Gastroesophageal sphincter (tissue), 3 donors: Measurements from ENCODE around the gene GRXCR2.

Source experiments
- EP300 ChIP-seq: sonication (generic); formaldehyde crosslinking; IDR thresholded peaks from one replicate; pipeline ENCODE4 v1.6.1; 2017; ENCODE audit warnings: antibody characterized with exemption, mild to moderate bottlenecking
- POLR2A ChIP-seq, 2 donors: fragments of 450-650 bp; IDR thresholded peaks; one replicate each; pipeline ENCODE4 v1.6.1; 2017; ENCODE audit warnings: antibody characterized with exemption in 2 of 2, mild to moderate bottlenecking in 2 of 2, moderate library complexity in 1 of 2
- TF ChIP-seq, protein P1 (sequence below), 4 experiments: fragments of 200-600 bp in 2 of 4; fragments of 450-650 bp in 2 of 4; sonication (generic) in 1 of 4; IDR thresholded peaks; one replicate each; pipeline ENCODE4 v1.5.1; 2017 to 2019; ENCODE audit warnings: antibody characterized with exemption in 4 of 4, mild to moderate bottlenecking in 2 of 4, moderate library complexity in 2 of 4

DNA sequence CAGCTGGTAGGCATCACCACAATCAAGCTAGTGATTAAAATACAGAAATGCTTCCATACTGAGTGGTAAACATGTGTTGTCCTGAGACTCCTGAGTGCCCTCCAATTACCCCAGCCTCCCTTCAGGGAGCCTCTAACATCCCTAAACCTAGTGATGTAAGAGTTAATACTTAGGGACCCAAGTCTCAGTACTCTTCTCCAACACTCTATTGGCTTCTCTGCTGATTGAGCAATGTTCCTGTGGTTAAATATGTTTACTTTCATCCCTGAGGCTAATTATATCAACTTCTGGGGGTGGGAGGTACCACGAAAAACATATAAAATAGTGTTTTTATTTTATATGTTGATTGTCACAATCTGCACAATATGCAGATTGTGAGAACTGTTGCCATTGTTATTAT lies 5.0 kb downstream of the GRXCR2 start:
- TF ChIP-seq, protein P1, sequence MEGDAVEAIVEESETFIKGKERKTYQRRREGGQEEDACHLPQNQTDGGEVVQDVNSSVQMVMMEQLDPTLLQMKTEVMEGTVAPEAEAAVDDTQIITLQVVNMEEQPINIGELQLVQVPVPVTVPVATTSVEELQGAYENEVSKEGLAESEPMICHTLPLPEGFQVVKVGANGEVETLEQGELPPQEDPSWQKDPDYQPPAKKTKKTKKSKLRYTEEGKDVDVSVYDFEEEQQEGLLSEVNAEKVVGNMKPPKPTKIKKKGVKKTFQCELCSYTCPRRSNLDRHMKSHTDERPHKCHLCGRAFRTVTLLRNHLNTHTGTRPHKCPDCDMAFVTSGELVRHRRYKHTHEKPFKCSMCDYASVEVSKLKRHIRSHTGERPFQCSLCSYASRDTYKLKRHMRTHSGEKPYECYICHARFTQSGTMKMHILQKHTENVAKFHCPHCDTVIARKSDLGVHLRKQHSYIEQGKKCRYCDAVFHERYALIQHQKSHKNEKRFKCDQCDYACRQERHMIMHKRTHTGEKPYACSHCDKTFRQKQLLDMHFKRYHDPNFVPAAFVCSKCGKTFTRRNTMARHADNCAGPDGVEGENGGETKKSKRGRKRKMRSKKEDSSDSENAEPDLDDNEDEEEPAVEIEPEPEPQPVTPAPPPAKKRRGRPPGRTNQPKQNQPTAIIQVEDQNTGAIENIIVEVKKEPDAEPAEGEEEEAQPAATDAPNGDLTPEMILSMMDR (IDR thresholded peaks at IDR 0.05): no peak
- TF ChIP-seq EP300 (no peak), POLR2A (IDR thresholded peaks at IDR 0.05) (no peak)
